GM23338 (cell line): ENCODE data around the gene PRPS2. TPM values are rescaled to one million over a fixed set of nuclear protein-coding genes. Genes with fewer than 3 reads are reported as not detected.

ENCODE experiments used
- ATAC-seq: fragments of 200-7000 bp; cut with Tn5 transposase; 3 replicates; pipeline ENCODE4 v1.9.1; 2020
- DNase-seq: peaks from one replicate; pipeline ENCODE4 v3.0.0-alpha.2; 2015; ENCODE audit warnings: low spot score
- H2AFZ ChIP-seq: fragments of 200-600 bp; sonication (generic); 2 replicates; pipeline ENCODE4 v1.8.0; 2016; ENCODE audit warnings: antibody characterized with exemption, mild to moderate bottlenecking, moderate library complexity
- H3F3A ChIP-seq: fragments of 200-600 bp; sonication (generic); replicated peaks from 2 replicates; pipeline ENCODE4 v1.8.0; 2017; ENCODE audit warnings: antibody characterized with exemption, mixed run types, low read depth
- H3K27ac ChIP-seq: fragments of 200-600 bp; sonication (generic); 2 replicates; pipeline ENCODE4 v1.6.1; 2016; ENCODE audit warnings: low read depth
- H3K27me3 ChIP-seq: fragments of 200-600 bp; sonication (generic); 2 replicates; pipeline ENCODE4 v1.8.0; 2016; ENCODE audit warnings: mild to moderate bottlenecking, mixed run types, moderate library complexity; ENCODE audit not compliant: insufficient read depth
- H3K36me3 ChIP-seq: fragments of 200-600 bp; sonication (generic); 2 replicates; pipeline ENCODE4 v1.8.0; 2016; ENCODE audit warnings: mild to moderate bottlenecking; ENCODE audit not compliant: insufficient read depth
- H3K4me1 ChIP-seq: fragments of 200-600 bp; sonication (generic); 2 replicates; pipeline ENCODE4 v1.8.0; 2016; ENCODE audit warnings: mild to moderate bottlenecking, moderate library complexity; ENCODE audit not compliant: insufficient read depth
- H3K4me2 ChIP-seq: fragments of 200-600 bp; sonication (generic); 2 replicates; pipeline ENCODE4 v1.7.1; 2017; ENCODE audit warnings: mixed run types
- H3K4me3 ChIP-seq: fragments of 200-600 bp; sonication (generic); 2 replicates; pipeline ENCODE4 v1.6.1; 2016; ENCODE audit warnings: mixed run types
- H3K79me2 ChIP-seq: fragments of 200-600 bp; sonication (generic); replicated peaks from 2 replicates; pipeline ENCODE4 v1.8.0; 2017; ENCODE audit warnings: mild to moderate bottlenecking; ENCODE audit not compliant: insufficient read depth
- H3K9me2 ChIP-seq: fragments of 200-600 bp; sonication (generic); 2 replicates; pipeline ENCODE4 v1.8.0; 2017; ENCODE audit not compliant: insufficient read depth
- H4K20me1 ChIP-seq: fragments of 200-600 bp; sonication (generic); replicated peaks from 2 replicates; pipeline ENCODE4 v1.8.0; 2017; ENCODE audit warnings: mild to moderate bottlenecking; ENCODE audit not compliant: insufficient read depth
- H3K27ac Mint-ChIP-seq: 2 replicates; pipeline ENCODE4 v1.8.0; 2020; ENCODE audit warnings: inconsistent platforms, mild to moderate bottlenecking, moderate library complexity, mixed read lengths
- H3K27me3 Mint-ChIP-seq: 3 replicates; pipeline ENCODE4 v1.8.0; 2022; ENCODE audit warnings: low read depth, mild to moderate bottlenecking, moderate library complexity, mixed read lengths, inconsistent platforms; ENCODE audit not compliant: insufficient read depth, poor library complexity
- H3K36me3 Mint-ChIP-seq: 3 replicates; pipeline ENCODE4 v1.8.0; 2021; ENCODE audit warnings: low read depth, mild to moderate bottlenecking, inconsistent platforms, moderate library complexity, mixed read lengths
- H3K4me1 Mint-ChIP-seq: 3 replicates; pipeline ENCODE4 v1.8.0; 2020; ENCODE audit warnings: mild to moderate bottlenecking, inconsistent platforms, mixed read lengths
- H3K4me3 Mint-ChIP-seq: 3 replicates; pipeline ENCODE4 v1.8.0; 2021; ENCODE audit warnings: moderate library complexity, mild to moderate bottlenecking, inconsistent platforms, mixed read lengths
- H3K9me3 Mint-ChIP-seq: 3 replicates; pipeline ENCODE4 v1.8.0; 2020; ENCODE audit warnings: moderate library complexity, mild to moderate bottlenecking, inconsistent platforms, mixed read lengths
- CTCF ChIP-seq, 2 experiments: fragments of 200-600 bp in 1 of 2; sonication (generic) in 1 of 2; conservative IDR thresholded peaks; 2 replicates each; pipeline versions ENCODE4 v1.5.1 to v1.6.1; 2016 to 2017; ENCODE audit warnings: antibody characterized with exemption in 2 of 2, low read depth in 2 of 2, mild to moderate bottlenecking in 2 of 2, moderate library complexity in 1 of 2
- EZH2 ChIP-seq: fragments of 200-600 bp; sonication (generic); IDR thresholded peaks from one replicate; pipeline ENCODE4 v1.8.0; 2017; ENCODE audit warnings: antibody characterized with exemption, mild to moderate bottlenecking, low read depth; ENCODE audit not compliant: unreplicated experiment
- JUNB ChIP-seq: IDR thresholded peaks from one replicate; pipeline ENCODE4 v1.6.1; 2016; ENCODE audit warnings: antibody characterized with exemption; ENCODE audit not compliant: unreplicated experiment
- NANOG ChIP-seq: IDR thresholded peaks from 2 replicates; pipeline ENCODE4 v1.6.1; 2016; ENCODE audit warnings: antibody characterized with exemption, borderline replicate concordance
- POLR2AphosphoS5 ChIP-seq: IDR thresholded peaks from 2 replicates; pipeline ENCODE4 v1.6.1; 2016; ENCODE audit warnings: antibody characterized with exemption, low read depth
- ZNF331 ChIP-seq: fragments of 250-450 bp; sonication (Bioruptor Pico); IDR thresholded peaks from 2 replicates; pipeline ENCODE4 v1.5.0; 2020; ENCODE audit warnings: low read depth, mild to moderate bottlenecking, moderate library complexity
- polyA plus RNA-seq: library from polyadenylated mRNA; unstranded; fragments of >200 nt; fragmentation: Nextera tagmentation; extraction: Ambion mirVana; gene quantifications from 2 replicates; pipeline ENCODE4 v1.2.1, GENCODE V29; 2016
- total RNA-seq: library from RNA; depleted of rRNA; stranded (reverse); fragments of >200 nt; shearing (Covaris generic); gene quantifications from 2 replicates; pipeline ENCODE4 v1.2.3, GENCODE V29; 2014
- TF ChIP-seq, protein P1 (sequence below): IDR thresholded peaks from 2 replicates; pipeline ENCODE4 v1.6.1; 2016; ENCODE audit warnings: antibody characterized with exemption
- TF ChIP-seq, protein P2 (sequence below): fragments of 250-450 bp; sonication (Bioruptor Pico); IDR thresholded peaks from 2 replicates; pipeline ENCODE4 v1.5.0; 2020; ENCODE audit warnings: mild to moderate bottlenecking, moderate library complexity

The PRPS2 gene
- total and polyA plus RNA-seq, 2 experiments from 2014 or later, result 46.4 to 49.3 TPM

GRCh38 chrX:12867685-12868084 lies 76.5 kb downstream of the PRPS2 start:
- TF ChIP-seq, protein P1, sequence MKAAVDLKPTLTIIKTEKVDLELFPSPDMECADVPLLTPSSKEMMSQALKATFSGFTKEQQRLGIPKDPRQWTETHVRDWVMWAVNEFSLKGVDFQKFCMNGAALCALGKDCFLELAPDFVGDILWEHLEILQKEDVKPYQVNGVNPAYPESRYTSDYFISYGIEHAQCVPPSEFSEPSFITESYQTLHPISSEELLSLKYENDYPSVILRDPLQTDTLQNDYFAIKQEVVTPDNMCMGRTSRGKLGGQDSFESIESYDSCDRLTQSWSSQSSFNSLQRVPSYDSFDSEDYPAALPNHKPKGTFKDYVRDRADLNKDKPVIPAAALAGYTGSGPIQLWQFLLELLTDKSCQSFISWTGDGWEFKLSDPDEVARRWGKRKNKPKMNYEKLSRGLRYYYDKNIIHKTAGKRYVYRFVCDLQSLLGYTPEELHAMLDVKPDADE, result no peak
- no peaks in the 10 kb centered on the region for H3K79me2 ChIP-seq
- peaks cover 22% of the 10 kb centered on the region; the same call in 2 of the 3 replicates for H3K9me3 Mint-ChIP-seq
- no peaks in the 10 kb centered on the region for H3K36me3 Mint-ChIP-seq
- H2AFZ ChIP-seq, result no peak overlapping the region
- no peak overlapping the region for H3K4me3 ChIP-seq
- ATAC-seq, result no peak
- H3K4me1 ChIP-seq, result no peaks in the 10 kb centered on the region
- H3K4me2 ChIP-seq, result no peak overlapping the region
- H3K9me2 ChIP-seq, result no peaks in the 10 kb centered on the region
- no peak overlapping the region for H3K27ac Mint-ChIP-seq
- no peak overlapping the region for H3K27ac ChIP-seq
- H3K36me3 ChIP-seq, result no peaks in the 10 kb centered on the region
- H3K4me1 Mint-ChIP-seq, result peaks cover 11% of the 10 kb centered on the region; the same call in 2 of the 3 replicates
- no peak for DNase-seq
- H3K27me3 ChIP-seq, result no peaks in the 10 kb centered on the region
- H3K4me3 Mint-ChIP-seq, result no peak overlapping the region
- no peaks in the 10 kb centered on the region for H3F3A ChIP-seq
- peaks cover 2% of the 10 kb centered on the region for H3K27me3 Mint-ChIP-seq
- H4K20me1 ChIP-seq, result no peaks in the 10 kb centered on the region

- Histone ChIP-seq H3K79me2 (no peaks in the 10 kb centered on the region), H3K4me2 (no peak overlapping the region), H3K4me1 (no peaks in the 10 kb centered on the region), H3F3A (no peaks in the 10 kb centered on the region), H4K20me1 (no peaks in the 10 kb centered on the region), H2AFZ (no peak overlapping the region), H3K4me3 (no peak overlapping the region), H3K36me3 (no peaks in the 10 kb centered on the region), H3K27ac (no peak overlapping the region), H3K27me3 (no peaks in the 10 kb centered on the region), H3K9me2 (no peaks in the 10 kb centered on the region)
- Mint-ChIP-seq H3K36me3 (no peaks in the 10 kb centered on the region), H3K4me1 (peaks cover 16% of the 10 kb centered on the region; the same call in 2 of the 3 replicates), H3K9me3 (peaks cover 15% of the 10 kb centered on the region; the same call in 2 of the 3 replicates), H3K4me3 (no peak overlapping the region), H3K27me3 (peaks cover 2% of the 10 kb centered on the region), H3K27ac (no peak overlapping the region)
- ATAC-seq (no peak), DNase-seq (no peak)
- no peak for TF ChIP-seq NANOG
- no peak for TF ChIP-seq CTCF (conservative IDR thresholded peaks at IDR 0.05; ENCODE audit: low read depth in 2 of 2)
- TF ChIP-seq ZNF331 (CRISPR knock-in tag), result no peak
- no peak for TF ChIP-seq POLR2AphosphoS5
- TF ChIP-seq, protein P2, sequence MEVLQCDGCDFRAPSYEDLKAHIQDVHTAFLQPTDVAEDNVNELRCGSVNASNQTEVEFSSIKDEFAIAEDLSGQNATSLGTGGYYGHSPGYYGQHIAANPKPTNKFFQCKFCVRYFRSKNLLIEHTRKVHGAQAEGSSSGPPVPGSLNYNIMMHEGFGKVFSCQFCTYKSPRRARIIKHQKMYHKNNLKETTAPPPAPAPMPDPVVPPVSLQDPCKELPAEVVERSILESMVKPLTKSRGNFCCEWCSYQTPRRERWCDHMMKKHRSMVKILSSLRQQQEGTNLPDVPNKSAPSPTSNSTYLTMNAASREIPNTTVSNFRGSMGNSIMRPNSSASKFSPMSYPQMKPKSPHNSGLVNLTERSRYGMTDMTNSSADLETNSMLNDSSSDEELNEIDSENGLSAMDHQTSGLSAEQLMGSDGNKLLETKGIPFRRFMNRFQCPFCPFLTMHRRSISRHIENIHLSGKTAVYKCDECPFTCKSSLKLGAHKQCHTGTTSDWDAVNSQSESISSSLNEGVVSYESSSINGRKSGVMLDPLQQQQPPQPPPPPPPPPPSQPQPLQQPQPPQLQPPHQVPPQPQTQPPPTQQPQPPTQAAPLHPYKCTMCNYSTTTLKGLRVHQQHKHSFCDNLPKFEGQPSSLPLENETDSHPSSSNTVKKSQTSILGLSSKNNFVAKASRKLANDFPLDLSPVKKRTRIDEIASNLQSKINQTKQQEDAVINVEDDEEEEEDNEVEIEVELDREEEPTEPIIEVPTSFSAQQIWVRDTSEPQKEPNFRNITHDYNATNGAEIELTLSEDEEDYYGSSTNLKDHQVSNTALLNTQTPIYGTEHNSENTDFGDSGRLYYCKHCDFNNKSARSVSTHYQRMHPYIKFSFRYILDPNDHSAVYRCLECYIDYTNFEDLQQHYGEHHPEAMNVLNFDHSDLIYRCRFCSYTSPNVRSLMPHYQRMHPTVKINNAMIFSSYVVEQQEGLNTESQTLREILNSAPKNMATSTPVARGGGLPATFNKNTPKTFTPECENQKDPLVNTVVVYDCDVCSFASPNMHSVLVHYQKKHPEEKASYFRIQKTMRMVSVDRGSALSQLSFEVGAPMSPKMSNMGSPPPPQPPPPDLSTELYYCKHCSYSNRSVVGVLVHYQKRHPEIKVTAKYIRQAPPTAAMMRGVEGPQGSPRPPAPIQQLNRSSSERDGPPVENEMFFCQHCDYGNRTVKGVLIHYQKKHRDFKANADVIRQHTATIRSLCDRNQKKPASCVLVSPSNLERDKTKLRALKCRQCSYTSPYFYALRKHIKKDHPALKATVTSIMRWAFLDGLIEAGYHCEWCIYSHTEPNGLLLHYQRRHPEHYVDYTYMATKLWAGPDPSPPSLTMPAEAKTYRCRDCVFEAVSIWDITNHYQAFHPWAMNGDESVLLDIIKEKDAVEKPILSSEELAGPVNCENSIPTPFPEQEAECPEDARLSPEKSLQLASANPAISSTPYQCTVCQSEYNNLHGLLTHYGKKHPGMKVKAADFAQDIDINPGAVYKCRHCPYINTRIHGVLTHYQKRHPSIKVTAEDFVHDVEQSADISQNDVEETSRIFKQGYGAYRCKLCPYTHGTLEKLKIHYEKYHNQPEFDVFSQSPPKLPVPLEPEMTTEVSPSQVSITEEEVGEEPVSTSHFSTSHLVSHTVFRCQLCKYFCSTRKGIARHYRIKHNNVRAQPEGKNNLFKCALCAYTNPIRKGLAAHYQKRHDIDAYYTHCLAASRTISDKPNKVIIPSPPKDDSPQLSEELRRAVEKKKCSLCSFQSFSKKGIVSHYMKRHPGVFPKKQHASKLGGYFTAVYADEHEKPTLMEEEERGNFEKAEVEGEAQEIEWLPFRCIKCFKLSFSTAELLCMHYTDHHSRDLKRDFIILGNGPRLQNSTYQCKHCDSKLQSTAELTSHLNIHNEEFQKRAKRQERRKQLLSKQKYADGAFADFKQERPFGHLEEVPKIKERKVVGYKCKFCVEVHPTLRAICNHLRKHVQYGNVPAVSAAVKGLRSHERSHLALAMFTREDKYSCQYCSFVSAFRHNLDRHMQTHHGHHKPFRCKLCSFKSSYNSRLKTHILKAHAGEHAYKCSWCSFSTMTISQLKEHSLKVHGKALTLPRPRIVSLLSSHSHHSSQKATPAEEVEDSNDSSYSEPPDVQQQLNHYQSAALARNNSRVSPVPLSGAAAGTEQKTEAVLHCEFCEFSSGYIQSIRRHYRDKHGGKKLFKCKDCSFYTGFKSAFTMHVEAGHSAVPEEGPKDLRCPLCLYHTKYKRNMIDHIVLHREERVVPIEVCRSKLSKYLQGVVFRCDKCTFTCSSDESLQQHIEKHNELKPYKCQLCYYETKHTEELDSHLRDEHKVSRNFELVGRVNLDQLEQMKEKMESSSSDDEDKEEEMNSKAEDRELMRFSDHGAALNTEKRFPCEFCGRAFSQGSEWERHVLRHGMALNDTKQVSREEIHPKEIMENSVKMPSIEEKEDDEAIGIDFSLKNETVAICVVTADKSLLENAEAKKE, result no peak
- TF ChIP-seq JUNB, result no peak
- TF ChIP-seq, protein P1, result no peak
- no peak for TF ChIP-seq EZH2
Observed at GRCh38 chrX:12868747-12869146, 77.5 kb downstream of the PRPS2 start.
